IPS DF 6.9 (cell line): ENCODE results near the gene MB.

Source experiments
- DNase-seq: peaks from one replicate; pipeline ENCODE4 v3.0.0-alpha.2; 2013; ENCODE audit warnings: low read depth, low spot score
- H3K27ac ChIP-seq: one replicate; pipeline ENCODE4 v1.5.1; 2013; ENCODE audit warnings: low read length, control low read depth
- H3K27me3 ChIP-seq: 2 replicates; pipeline ENCODE4 v1.6.1; 2013; ENCODE audit warnings: mild to moderate bottlenecking, low read length; ENCODE audit not compliant: control insufficient read depth, insufficient read depth
- H3K36me3 ChIP-seq: 2 replicates; pipeline ENCODE4 v1.6.1; 2013; ENCODE audit warnings: low read length; ENCODE audit not compliant: control insufficient read depth, insufficient read depth
- H3K4me1 ChIP-seq: 2 replicates; pipeline ENCODE4 v1.6.1; 2013; ENCODE audit warnings: low read length; ENCODE audit not compliant: control insufficient read depth, insufficient read depth
- H3K4me3 ChIP-seq: 2 replicates; pipeline ENCODE4 v1.5.1; 2013; ENCODE audit warnings: mild to moderate bottlenecking, low read length
- H3K9me3 ChIP-seq: 2 replicates; pipeline ENCODE4 v1.6.1; 2013; ENCODE audit warnings: low read length, inconsistent platforms; ENCODE audit not compliant: control insufficient read depth, insufficient read depth
- WGBS: extraction: QIAGEN DNeasy Blood & Tissue Kit; methylation state at CpG from one replicate; pipeline ENCODE4 v1.1.7; 2013; ENCODE audit warnings: mixed read lengths, missing lambda C conversion rate; ENCODE audit not compliant: insufficient read length, insufficient coverage; 5-methylcytosine and 5-hydroxymethylcytosine counted together

Gene MB

DNA sequence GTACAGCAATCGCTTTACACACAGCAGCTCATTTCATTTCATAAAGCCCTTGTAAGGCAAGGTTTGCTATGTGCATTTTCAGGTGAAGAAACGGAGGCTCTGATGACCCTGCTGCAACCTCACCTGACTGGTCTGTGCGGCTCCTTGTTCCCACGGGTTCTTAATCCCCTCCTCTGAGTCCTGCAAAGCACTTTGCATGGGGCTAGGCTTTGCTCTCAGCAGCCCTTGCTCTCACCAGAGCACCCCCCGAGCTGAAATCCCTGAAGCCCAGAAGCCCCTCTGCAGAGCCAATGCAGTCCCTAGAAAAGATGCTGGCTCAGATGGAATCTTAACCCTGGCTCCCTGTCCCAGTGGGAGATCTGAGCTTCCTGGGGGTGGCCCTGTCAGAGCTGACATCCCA, 20.1 kb upstream of the MB start:
- no peak overlapping the region for H3K27ac ChIP-seq
- DNase-seq = no peak
- no peaks in the 10 kb centered on the region for H3K27me3 ChIP-seq
- WGBS = no CpG with 5 or more reads among the region's 5 CpGs
- no peaks in the 10 kb centered on the region for H3K36me3 ChIP-seq
- no peak overlapping the region for H3K4me3 ChIP-seq
- H3K9me3 ChIP-seq = no peaks in the 10 kb centered on the region
- H3K4me1 ChIP-seq = no peaks in the 10 kb centered on the region

DNA sequence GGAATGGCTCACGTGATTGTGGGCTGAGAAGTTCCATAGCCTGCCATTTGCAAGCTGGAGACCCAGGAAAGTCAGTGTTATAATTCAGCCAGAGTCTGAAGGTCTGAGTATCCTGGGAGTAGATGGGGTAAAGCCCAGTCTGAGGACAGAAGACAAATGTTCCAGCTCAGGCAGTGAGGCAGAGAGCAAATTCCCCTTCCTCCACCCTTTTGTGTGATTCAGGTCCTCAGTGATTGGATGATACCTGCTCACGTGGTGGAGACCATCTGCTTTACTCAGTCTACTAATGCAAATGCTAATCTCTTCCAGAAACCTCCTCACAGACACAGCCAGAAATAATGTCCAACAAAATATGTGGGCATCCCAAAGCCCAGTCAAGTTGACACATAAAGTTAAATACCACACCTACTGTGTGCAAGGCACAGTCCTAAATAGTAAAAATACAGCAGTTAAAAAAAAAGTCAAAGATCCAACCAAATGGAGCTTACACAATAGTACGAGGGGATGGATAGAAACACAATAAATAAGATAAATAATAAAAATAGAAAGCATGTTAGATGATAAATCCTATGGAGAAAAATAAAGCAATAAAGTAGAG, 17.9 kb upstream of the MB start:
- H3K4me1 ChIP-seq = no peaks in the 10 kb centered on the region
- H3K36me3 ChIP-seq = no peaks in the 10 kb centered on the region
- no peak overlapping the region for H3K4me3 ChIP-seq
- H3K27ac ChIP-seq = no peak overlapping the region
- no peaks in the 10 kb centered on the region for H3K9me3 ChIP-seq
- no CpG with 5 or more reads among the region's 3 CpGs for WGBS
- H3K27me3 ChIP-seq = no peaks in the 10 kb centered on the region
- no peak for DNase-seq

DNA sequence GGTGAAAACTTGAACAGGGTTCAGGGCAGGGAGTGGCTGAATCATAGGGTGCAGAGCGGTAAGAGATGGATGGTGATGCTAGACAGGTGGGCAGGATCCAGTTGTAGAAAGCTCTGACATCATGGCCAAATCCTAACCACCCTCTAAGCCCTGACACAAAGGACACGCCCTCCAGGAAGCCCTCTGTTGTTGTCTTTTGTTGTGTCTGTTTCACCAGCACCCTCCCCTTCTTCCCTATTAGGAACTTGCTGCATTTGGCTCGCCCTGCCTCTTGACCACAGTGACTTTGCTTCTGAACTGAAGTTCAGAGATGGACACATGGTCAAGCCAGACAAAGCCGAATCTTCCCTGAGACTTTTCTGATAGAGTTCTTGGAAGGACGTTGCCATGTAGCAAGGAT, 16.9 kb upstream of the MB start:
- DNase-seq = no peak
- WGBS = no CpG with 5 or more reads among the region's 5 CpGs
- Histone ChIP-seq H3K9me3 (no peaks in the 10 kb centered on the region), H3K36me3 (no peaks in the 10 kb centered on the region), H3K27ac (no peak overlapping the region), H3K27me3 (no peaks in the 10 kb centered on the region), H3K4me1 (no peaks in the 10 kb centered on the region), H3K4me3 (no peak overlapping the region)

DNA sequence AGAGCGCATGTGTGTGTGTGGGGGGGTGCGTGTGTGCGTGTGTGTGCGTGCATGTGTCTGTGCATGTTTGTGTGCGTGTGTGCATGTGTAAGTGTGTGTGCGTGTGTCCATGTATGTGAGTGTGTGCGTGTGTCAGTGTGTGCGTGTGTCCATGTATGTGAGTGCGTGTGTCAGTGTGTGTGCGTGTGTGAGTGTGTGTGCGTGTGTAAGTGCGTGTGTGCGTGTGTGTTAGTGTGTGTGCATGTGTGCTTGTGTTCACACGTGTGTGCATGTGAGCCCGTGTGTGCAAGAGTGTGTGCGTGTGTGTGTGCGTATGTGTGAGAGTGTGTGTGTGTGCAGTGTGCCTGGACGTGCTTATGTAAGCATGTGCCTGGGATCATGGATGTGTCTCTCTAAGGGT, 16.4 kb upstream of the MB start:
- DNase-seq = no peak
- H3K9me3 ChIP-seq = no peaks in the 10 kb centered on the region
- no peaks in the 10 kb centered on the region for H3K36me3 ChIP-seq
- H3K4me1 ChIP-seq = no peaks in the 10 kb centered on the region
- WGBS = 100% methylated on average over 7 of the region's 18 CpGs
- no peak overlapping the region for H3K27ac ChIP-seq
- H3K27me3 ChIP-seq = no peaks in the 10 kb centered on the region
- no peak overlapping the region for H3K4me3 ChIP-seq

DNA sequence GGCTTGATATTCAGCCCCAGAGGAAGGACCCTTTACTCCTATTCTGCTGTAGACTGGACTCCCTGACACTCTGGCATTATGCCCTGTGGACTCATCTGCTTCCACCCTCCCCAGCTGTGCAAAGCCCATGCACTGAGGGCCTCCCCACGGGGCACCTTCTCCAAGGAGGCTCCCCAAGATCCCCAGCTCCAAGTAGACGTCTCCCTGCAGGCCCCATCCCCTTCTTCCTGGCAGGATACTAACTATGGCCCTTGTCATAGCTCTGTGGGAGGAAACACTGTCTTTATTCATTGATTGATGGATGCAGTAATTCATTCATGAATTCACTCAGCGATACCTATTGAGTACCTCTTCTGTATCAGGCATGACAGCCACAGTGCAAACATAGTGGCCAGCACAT, 15.8 kb upstream of the MB start:
- no peaks in the 10 kb centered on the region for H3K9me3 ChIP-seq
- H3K27ac ChIP-seq = no peak overlapping the region
- H3K36me3 ChIP-seq = no peaks in the 10 kb centered on the region
- H3K4me1 ChIP-seq = no peaks in the 10 kb centered on the region
- no CpG with 5 or more reads among the region's 3 CpGs for WGBS
- no peak overlapping the region for H3K4me3 ChIP-seq
- DNase-seq = no peak
- no peaks in the 10 kb centered on the region for H3K27me3 ChIP-seq

DNA sequence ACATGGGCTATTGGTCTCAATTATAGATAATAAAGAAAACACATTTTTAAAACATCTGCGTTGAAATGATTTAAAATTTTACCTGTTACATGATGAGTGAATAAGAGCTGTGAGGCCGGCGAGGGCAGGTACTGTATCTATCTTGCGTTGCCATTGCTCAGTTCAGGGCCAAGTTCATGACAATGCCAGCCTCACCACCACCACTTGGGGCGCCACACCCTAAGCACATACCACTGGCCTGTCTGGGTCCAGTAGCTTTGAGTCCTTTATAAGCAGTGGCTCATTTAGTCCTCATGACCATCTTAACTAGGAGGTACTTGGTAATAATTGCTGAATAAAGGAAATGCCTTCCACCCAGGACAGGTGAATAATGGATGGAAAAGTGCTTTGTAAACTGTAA, 14.5 kb upstream of the MB start:
- H3K9me3 ChIP-seq = no peaks in the 10 kb centered on the region
- H3K27ac ChIP-seq = no peak overlapping the region
- DNase-seq = peak; percentile 60
- no peaks in the 10 kb centered on the region for H3K4me1 ChIP-seq
- H3K27me3 ChIP-seq = no peaks in the 10 kb centered on the region
- H3K4me3 ChIP-seq = no peak overlapping the region
- H3K36me3 ChIP-seq = no peaks in the 10 kb centered on the region
- no CpG with 5 or more reads among the region's 5 CpGs for WGBS

DNA sequence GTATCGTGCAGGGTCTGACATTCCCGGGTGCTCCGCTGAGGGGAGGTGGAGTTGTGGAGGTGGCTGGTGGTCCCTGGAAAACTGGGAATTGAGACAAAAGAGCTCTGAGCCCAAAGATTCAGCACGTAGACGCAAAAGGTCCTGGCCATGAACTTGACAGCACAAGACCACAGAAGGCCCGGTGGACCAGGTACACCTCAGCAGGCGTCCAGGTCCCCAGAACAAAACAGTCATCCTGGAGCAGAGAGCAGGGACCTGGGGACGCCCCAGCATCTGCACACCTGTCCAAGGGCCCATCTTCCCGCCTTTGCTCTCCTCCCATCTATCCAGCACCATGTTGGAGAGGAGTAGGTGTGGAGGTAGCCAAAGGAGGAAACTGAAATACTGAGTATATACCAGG, 13.8 kb upstream of the MB start:
- no peaks in the 10 kb centered on the region for H3K36me3 ChIP-seq
- H3K27ac ChIP-seq = no peak overlapping the region
- no peak for DNase-seq
- no peaks in the 10 kb centered on the region for H3K4me1 ChIP-seq
- no peaks in the 10 kb centered on the region for H3K27me3 ChIP-seq
- no peaks in the 10 kb centered on the region for H3K9me3 ChIP-seq
- no peak overlapping the region for H3K4me3 ChIP-seq
- no CpG with 5 or more reads among the region's 9 CpGs for WGBS

DNA sequence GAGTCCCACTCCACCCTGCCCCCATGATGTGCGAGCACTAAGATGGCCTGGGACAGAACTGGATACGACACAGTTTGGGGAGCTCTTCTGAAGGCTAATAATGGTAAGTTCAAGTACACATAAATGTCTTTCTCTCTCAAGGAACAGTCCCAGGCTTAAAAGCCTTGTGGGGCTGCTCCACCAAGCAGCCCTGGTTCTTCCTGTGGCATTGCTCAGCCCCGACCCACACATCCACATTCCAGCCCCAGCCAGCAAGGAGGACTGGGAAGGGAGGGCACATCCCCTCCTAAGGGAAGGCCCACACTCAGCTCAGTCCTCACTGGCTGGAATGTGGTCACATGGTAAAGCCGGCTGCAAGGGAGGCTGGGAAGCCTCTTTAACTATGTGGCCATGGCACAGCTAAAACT, 13.3 kb upstream of the MB start:
- no peak for DNase-seq
- Histone ChIP-seq H3K27me3 (no peaks in the 10 kb centered on the region), H3K27ac (no peak overlapping the region), H3K36me3 (no peaks in the 10 kb centered on the region), H3K4me3 (no peak overlapping the region), H3K4me1 (no peaks in the 10 kb centered on the region), H3K9me3 (no peaks in the 10 kb centered on the region)
- WGBS = no CpG with 5 or more reads among the region's 4 CpGs

DNA sequence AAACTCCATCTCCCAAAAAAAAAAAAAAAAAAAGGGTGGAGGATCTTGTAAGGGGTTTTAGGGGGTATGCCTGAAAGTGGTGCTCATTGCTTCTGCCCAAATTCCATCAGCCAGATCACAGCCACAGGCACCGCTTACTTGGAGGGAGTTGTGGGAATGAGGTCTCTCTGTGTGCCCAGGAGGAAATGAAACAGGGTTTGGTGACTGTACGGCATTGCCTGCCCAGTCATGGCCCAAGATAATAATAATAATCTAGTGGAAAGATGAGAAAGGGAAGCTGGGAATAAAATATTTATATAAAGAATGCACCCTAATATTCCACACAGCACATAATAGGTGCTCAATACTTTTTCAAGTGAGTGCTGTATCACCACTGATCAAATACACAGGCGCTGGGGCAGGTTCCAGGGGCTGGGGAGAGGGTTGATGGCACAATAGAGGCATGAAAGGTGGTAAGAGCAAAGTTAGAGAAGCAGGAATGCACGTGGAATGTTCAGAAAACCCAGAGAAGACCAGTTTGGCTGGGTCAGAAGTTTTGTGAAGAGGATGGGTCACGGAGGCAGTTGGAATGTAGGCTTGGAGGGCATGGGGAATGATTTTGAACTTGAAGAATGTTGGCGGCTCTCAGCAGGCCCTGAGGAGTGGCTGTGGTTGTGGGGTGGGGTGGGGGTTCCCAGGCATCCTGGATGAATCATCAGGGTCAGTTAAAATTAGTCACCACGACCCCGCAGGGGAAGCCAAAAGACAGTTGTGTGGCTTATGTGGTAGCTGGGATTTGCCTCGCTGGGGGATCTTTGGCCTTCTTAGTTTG, 12.5 kb upstream of the MB start:
- Histone ChIP-seq H3K27me3 (no peaks in the 10 kb centered on the region), H3K27ac (no peak overlapping the region), H3K36me3 (no peaks in the 10 kb centered on the region), H3K9me3 (no peaks in the 10 kb centered on the region), H3K4me1 (no peaks in the 10 kb centered on the region), H3K4me3 (no peak overlapping the region)
- no CpG with 5 or more reads among the region's 9 CpGs for WGBS
- DNase-seq = no peak

DNA sequence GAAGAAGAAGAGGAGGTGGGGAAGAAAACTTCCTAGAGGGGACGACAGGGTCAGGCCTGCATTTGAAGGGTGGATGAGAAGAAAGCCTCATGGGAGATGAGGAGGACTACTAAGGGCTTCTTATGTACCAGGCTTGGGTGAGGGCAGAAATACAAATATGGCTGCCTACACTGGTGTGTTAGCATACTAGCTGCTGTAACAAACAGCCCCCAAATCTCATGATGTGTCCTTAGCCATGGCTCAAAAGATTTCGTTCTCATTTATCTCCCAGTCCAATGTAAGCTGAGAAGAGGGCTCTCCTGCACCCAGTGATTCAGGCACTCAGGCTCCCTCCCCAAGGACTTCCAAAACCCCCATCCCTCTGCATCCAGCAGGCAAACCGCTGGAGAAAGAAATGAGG, 11.6 kb upstream of the MB start:
- WGBS = no CpG with 5 or more reads among the region's 3 CpGs
- H3K4me1 ChIP-seq = no peaks in the 10 kb centered on the region
- no peak overlapping the region for H3K4me3 ChIP-seq
- no peaks in the 10 kb centered on the region for H3K36me3 ChIP-seq
- no peaks in the 10 kb centered on the region for H3K27me3 ChIP-seq
- H3K27ac ChIP-seq = no peak overlapping the region
- no peak for DNase-seq
- H3K9me3 ChIP-seq = no peaks in the 10 kb centered on the region
